H9 (cell line): ENCODE measurements around the gene FAM24A. TPM values are rescaled to one million over a fixed set of nuclear protein-coding genes. Genes with fewer than 3 reads are reported as not detected.
"Not testable (repeated sequence)": the region's sequence is repeated elsewhere in the genome, so short reads cannot be mapped to it uniquely, and the experiment has no call there.

ENCODE experiments used
- DNase-seq: peaks from one replicate; pipeline ENCODE4 v3.0.0-alpha.2; 2017
- H2AFZ ChIP-seq: one replicate; pipeline ENCODE4 v1.6.1; 2013; ENCODE audit warnings: mild to moderate bottlenecking, low read length, control low read depth, moderate library complexity
- H2AK5ac ChIP-seq: 2 replicates; pipeline ENCODE4 v1.6.1; 2013; ENCODE audit warnings: low read length, control low read depth, mixed read lengths; ENCODE audit not compliant: insufficient read length
- H2BK120ac ChIP-seq: one replicate; pipeline ENCODE4 v1.6.1; 2013; ENCODE audit warnings: low read depth, mild to moderate bottlenecking, low read length, control low read depth, inconsistent platforms; ENCODE audit not compliant: poor library complexity, severe bottlenecking
- H2BK12ac ChIP-seq: 2 replicates; pipeline ENCODE4 v1.6.1; 2013; ENCODE audit warnings: low read length, control low read depth, mixed read lengths, low read depth; ENCODE audit not compliant: insufficient read length
- H2BK15ac ChIP-seq: 2 replicates; pipeline ENCODE4 v1.6.1; 2013; ENCODE audit warnings: low read depth, low read length, control low read depth
- H2BK20ac ChIP-seq: one replicate; pipeline ENCODE4 v1.6.1; 2013; ENCODE audit warnings: low read depth, mild to moderate bottlenecking, low read length, control low read depth, inconsistent platforms; ENCODE audit not compliant: poor library complexity, severe bottlenecking
- H2BK5ac ChIP-seq: 2 replicates; pipeline ENCODE4 v1.6.1; 2013; ENCODE audit warnings: low read length, control low read depth, mixed read lengths; ENCODE audit not compliant: insufficient read length
- H3K14ac ChIP-seq: 2 replicates; pipeline ENCODE4 v1.6.1; 2013; ENCODE audit warnings: low read length, control low read depth; ENCODE audit not compliant: insufficient read depth
- H3K18ac ChIP-seq: 2 replicates; pipeline ENCODE4 v1.6.1; 2013; ENCODE audit warnings: low read depth, mild to moderate bottlenecking, mixed read lengths, low read length, control low read depth; ENCODE audit not compliant: insufficient read length
- H3K23ac ChIP-seq: 2 replicates; pipeline ENCODE4 v1.6.1; 2013; ENCODE audit warnings: low read length, control low read depth, mixed read lengths, low read depth; ENCODE audit not compliant: insufficient read length
- H3K23me2 ChIP-seq: 2 replicates; pipeline ENCODE4 v1.6.1; 2013; ENCODE audit warnings: low read depth, mild to moderate bottlenecking, mixed read lengths, low read length, control low read depth; ENCODE audit not compliant: insufficient read length, poor library complexity, severe bottlenecking
- H3K27ac ChIP-seq: 2 replicates; pipeline ENCODE4 v1.5.1; 2013; ENCODE audit warnings: low read length, control low read depth, mixed read lengths, low read depth; ENCODE audit not compliant: insufficient read length
- H3K27me3 ChIP-seq: 2 replicates; pipeline ENCODE4 v1.6.1; 2013; ENCODE audit warnings: low read length, control low read depth, inconsistent platforms; ENCODE audit not compliant: insufficient read depth
- H3K4ac ChIP-seq: 2 replicates; pipeline ENCODE4 v1.6.1; 2013; ENCODE audit warnings: low read depth, mild to moderate bottlenecking, control low read depth, inconsistent platforms, low read length, moderate library complexity
- H3K4me1 ChIP-seq: 2 replicates; pipeline ENCODE4 v1.6.1; 2013; ENCODE audit warnings: low read length, control low read depth, inconsistent platforms; ENCODE audit not compliant: insufficient read depth
- H3K4me2 ChIP-seq: 2 replicates; pipeline ENCODE4 v1.6.1; 2013; ENCODE audit warnings: low read length, control low read depth, mixed read lengths; ENCODE audit not compliant: insufficient read length, insufficient read depth
- H3K56ac ChIP-seq: 2 replicates; pipeline ENCODE4 v1.6.1; 2013; ENCODE audit warnings: low read depth, mild to moderate bottlenecking, mixed read lengths, low read length, control low read depth; ENCODE audit not compliant: insufficient read length
- H3K79me1 ChIP-seq: 2 replicates; pipeline ENCODE4 v1.6.1; 2013; ENCODE audit warnings: low read depth, mild to moderate bottlenecking, moderate library complexity, low read length, control low read depth, inconsistent platforms; ENCODE audit not compliant: insufficient read depth, poor library complexity, severe bottlenecking
- H3K79me2 ChIP-seq: 2 replicates; pipeline ENCODE4 v1.6.1; 2013; ENCODE audit warnings: low read length, control low read depth, inconsistent platforms; ENCODE audit not compliant: insufficient read depth
- H3K9ac ChIP-seq: 2 replicates; pipeline ENCODE4 v1.6.1; 2013; ENCODE audit warnings: low read length, control low read depth, mixed read lengths; ENCODE audit not compliant: insufficient read length; ENCODE audit errors: extremely low read depth
- H3K9me3 ChIP-seq: one replicate; pipeline ENCODE4 v1.6.1; 2013; ENCODE audit warnings: low read depth, low read length, inconsistent platforms; ENCODE audit not compliant: control insufficient read depth
- H3T11ph ChIP-seq: one replicate; pipeline ENCODE4 v1.6.1; 2013; ENCODE audit warnings: mild to moderate bottlenecking, low read length, control low read depth, inconsistent platforms
- H4K20me1 ChIP-seq: one replicate; pipeline ENCODE4 v1.6.1; 2013; ENCODE audit not compliant: control insufficient read depth, insufficient read length, insufficient read depth
- H4K5ac ChIP-seq: 2 replicates; pipeline ENCODE4 v1.6.1; 2013; ENCODE audit warnings: low read depth, mild to moderate bottlenecking, mixed read lengths, low read length, control low read depth; ENCODE audit not compliant: insufficient read length
- H4K8ac ChIP-seq: replicated peaks from 2 replicates; pipeline ENCODE4 v1.6.1; 2013; ENCODE audit warnings: low read length, control low read depth, mixed read lengths, low read depth; ENCODE audit not compliant: insufficient read length
- H4K91ac ChIP-seq: 2 replicates; pipeline ENCODE4 v1.6.1; 2013; ENCODE audit warnings: low read depth, mild to moderate bottlenecking, moderate library complexity, mixed read lengths, low read length, control low read depth; ENCODE audit not compliant: insufficient read length
- H3K27ac Mint-ChIP-seq, 3 experiments: 2 replicates in 2 of 3; 3 replicates in 1 of 3; pipeline ENCODE4 v1.8.0; 2020 to 2021; ENCODE audit warnings: mixed read lengths in 3 of 3, mild to moderate bottlenecking in 1 of 3, moderate library complexity in 1 of 3
- H3K27me3 Mint-ChIP-seq: 2 replicates; pipeline ENCODE4 v1.8.0; 2021; ENCODE audit warnings: low read depth, mild to moderate bottlenecking, moderate library complexity, mixed read lengths
- H3K36me3 Mint-ChIP-seq, 3 experiments: 2 replicates in 2 of 3; 3 replicates in 1 of 3; pipeline ENCODE4 v1.8.0; 2020 to 2021; ENCODE audit warnings: low read depth in 3 of 3, mixed read lengths in 3 of 3; ENCODE audit not compliant: insufficient read depth in 1 of 3
- H3K4me1 Mint-ChIP-seq, 2 experiments: 2 replicates each; pipeline ENCODE4 v1.8.0; 2020; ENCODE audit warnings: mixed read lengths in 2 of 2
- H3K4me3 Mint-ChIP-seq, 2 experiments: 2 replicates in 1 of 2; 3 replicates in 1 of 2; pipeline ENCODE4 v1.8.0; 2020 to 2021; ENCODE audit warnings: mild to moderate bottlenecking in 2 of 2, mixed read lengths in 2 of 2, moderate library complexity in 1 of 2
- H3K9me3 Mint-ChIP-seq, 2 experiments: 2 replicates in 1 of 2; 3 replicates in 1 of 2; pipeline ENCODE4 v1.8.0; 2020; ENCODE audit warnings: mild to moderate bottlenecking in 2 of 2, mixed read lengths in 2 of 2, moderate library complexity in 1 of 2
- CTCF ChIP-seq: fragments of 200-600 bp; sonication (generic); conservative IDR thresholded peaks from 3 replicates; pipeline ENCODE4 v1.8.0; 2021; ENCODE audit warnings: antibody characterized with exemption, mild to moderate bottlenecking
- WGBS: extraction: QIAGEN DNeasy Blood & Tissue Kit; methylation state at CpG from one replicate; pipeline ENCODE4 v1.1.7; 2013; ENCODE audit warnings: missing lambda C conversion rate, low lambda C conversion rate, mixed read lengths; ENCODE audit not compliant: insufficient read length; ENCODE audit errors: extremely low coverage; 5-methylcytosine and 5-hydroxymethylcytosine counted together
- total RNA-seq: library from RNA; stranded (reverse); gene quantifications from 2 replicates; pipeline ENCODE4 v1.2.1, GENCODE V29; 2021

The FAM24A gene
- total RNA-seq, 1 experiment from 2014 or later: not detected

- Histone ChIP-seq H3K27ac (no peak overlapping the region), H4K91ac (no peak overlapping the region), H2AK5ac (no peak overlapping the region), H3K14ac (no peak overlapping the region), H3K9ac (no peak overlapping the region), H3K4me1 (no peaks in the 10 kb centered on the region), H4K20me1 (no peaks in the 10 kb centered on the region), H3K18ac (no peak overlapping the region), H3K79me1 (no peaks in the 10 kb centered on the region), H4K5ac (no peak overlapping the region), H2BK120ac (no peak overlapping the region), H2BK12ac (no peak overlapping the region), H2BK5ac (no peak overlapping the region), H3K9me3 (no peaks in the 10 kb centered on the region), H2BK20ac (no peak overlapping the region), H2AFZ (no peak overlapping the region), H3K23ac (no peak overlapping the region), H3T11ph (no peak overlapping the region), H3K4ac (no peak overlapping the region), H3K23me2 (no peaks in the 10 kb centered on the region), H3K27me3 (no peaks in the 10 kb centered on the region), H2BK15ac (no peak overlapping the region), H3K4me2 (no peak overlapping the region), H3K56ac (no peak overlapping the region), H4K8ac (no peak overlapping the region), H3K79me2 (no peaks in the 10 kb centered on the region)
- TF ChIP-seq CTCF: no peak
- H3K4me3 Mint-ChIP-seq: no peak overlapping the region
- WGBS: no CpG with 5 or more reads among the region's 5 CpGs
- H3K36me3 Mint-ChIP-seq: no peaks in the 10 kb centered on the region
- H3K4me1 Mint-ChIP-seq: peaks cover 0 to 6% of the 10 kb centered on the region in 2 experiments; a peak in 2 of 4 replicates
- no peak overlapping the region for H3K27ac Mint-ChIP-seq
- H3K27me3 Mint-ChIP-seq: 0 out of 2 replicates have a peak, but pooled peaks cover 2% of the 10 kb centered on the region
- H3K9me3 Mint-ChIP-seq: no peaks in the 10 kb centered on the region
- DNase-seq: no peak
Measured at GRCh38 chr10:122894261-122894944, 16.0 kb upstream of the FAM24A start.

GRCh38 chr10:122903861-122904260, 6.5 kb upstream of the FAM24A start:
- not testable (repeated sequence) for H3K27ac ChIP-seq, H2BK20ac ChIP-seq, H2BK12ac ChIP-seq, H3K23ac ChIP-seq, H3K4me1 Mint-ChIP-seq, H3K27me3 ChIP-seq, H3K36me3 Mint-ChIP-seq, H3K79me2 ChIP-seq, H3K9ac ChIP-seq, H4K5ac ChIP-seq, H4K20me1 ChIP-seq, H3K9me3 ChIP-seq, H3T11ph ChIP-seq, H3K79me1 ChIP-seq, H3K4me3 Mint-ChIP-seq, H3K4ac ChIP-seq, H3K4me1 ChIP-seq, H3K56ac ChIP-seq, H3K27ac Mint-ChIP-seq, H2AK5ac ChIP-seq, DNase-seq, H3K18ac ChIP-seq, H3K9me3 Mint-ChIP-seq, H3K23me2 ChIP-seq, H2BK15ac ChIP-seq, H2BK120ac ChIP-seq, H2BK5ac ChIP-seq, H4K91ac ChIP-seq, H2AFZ ChIP-seq, H4K8ac ChIP-seq, H3K14ac ChIP-seq, H3K4me2 ChIP-seq
- no CpG with 5 or more reads among the region's 4 CpGs for WGBS
- H3K27me3 Mint-ChIP-seq: peaks cover 20% of the 10 kb centered on the region
